D721Med (cell line): ENCODE measurements around the gene NELL2.

Experiments used
- DNase-seq: peaks from one replicate; pipeline ENCODE4 v3.0.0; 2011; ENCODE audit warnings: low spot score; ENCODE audit not compliant: insufficient read length
- FAIRE-seq: peaks from 2 replicates; lab custom pipeline; 2011; peaks lifted over from hg19 to GRCh38; lab: Jason Lieb, UNC
- CTCF ChIP-seq: IDR thresholded peaks from 2 replicates; pipeline ENCODE4 v1.5.1; 2012; ENCODE audit warnings: mild to moderate bottlenecking, control low read depth; ENCODE audit not compliant: insufficient read depth; ENCODE audit errors: missing control alignments

The NELL2 gene

GRCh38 chr12:44573723-44574122 is 302.4 kb downstream of the NELL2 start:
- no peak for TF ChIP-seq CTCF
- no peak for FAIRE-seq
- no peak for DNase-seq

- no peak for FAIRE-seq
- no peak for TF ChIP-seq CTCF
- no peak for DNase-seq
Observed at GRCh38 chr12:44571006-44571550, 305.0 kb downstream of the NELL2 start.

GRCh38 chr12:44570036-44570583 is 306.0 kb downstream of the NELL2 start:
- DNase-seq (no peak), FAIRE-seq (no peak)
- TF ChIP-seq CTCF: no peak

GRCh38 chr12:44565163-44565562 is 311.0 kb downstream of the NELL2 start:
- DNase-seq: no peak
- FAIRE-seq: peak; percentile 53
- TF ChIP-seq CTCF: no peak

GRCh38 chr12:44563486-44563885 is 312.6 kb downstream of the NELL2 start:
- FAIRE-seq: no peak
- DNase-seq: no peak

GRCh38 chr12:44558340-44559100 is 317.6 kb downstream of the NELL2 start:
- no peak for FAIRE-seq
- DNase-seq: no peak
- no peak for TF ChIP-seq CTCF

More at GRCh38 chr12:44563486-44563885, 312.6 kb downstream of the NELL2 start:
- TF ChIP-seq CTCF: no peak

- no peak for TF ChIP-seq CTCF
- DNase-seq: no peak
- FAIRE-seq: no peak
Observed at GRCh38 chr12:44555454-44555853, 320.7 kb downstream of the NELL2 start.
